DND-41 (cell line): ENCODE measurements around the gene SCT.

Experiments used
- ATAC-seq: fragments of 200-7000 bp; cut with Tn5 transposase; 3 replicates; pipeline ENCODE4 v1.9.1; 2021; ENCODE audit warnings: low read depth; ENCODE audit not compliant: insufficient read depth
- DNase-seq: peaks from one replicate; pipeline ENCODE4 v3.0.0-alpha.2; 2020
- H2AFZ ChIP-seq: 2 replicates; pipeline ENCODE4 v1.6.0; 2012; ENCODE audit warnings: low read depth, low read length
- H3K27ac ChIP-seq: 2 replicates; pipeline ENCODE4 v1.5.1; 2012; ENCODE audit warnings: low read length, inconsistent platforms
- H3K27me3 ChIP-seq: fragments of 200-600 bp; sonication (generic); 2 replicates; pipeline ENCODE4 v1.6.0; 2012; ENCODE audit warnings: low read length, mild to moderate bottlenecking, inconsistent platforms; ENCODE audit not compliant: insufficient read depth, poor library complexity
- H3K36me3 ChIP-seq: 2 replicates; pipeline ENCODE4 v1.5.1; 2012; ENCODE audit warnings: low read length, inconsistent platforms; ENCODE audit not compliant: insufficient read depth
- H3K4me1 ChIP-seq: 2 replicates; pipeline ENCODE4 v1.5.1; 2012; ENCODE audit warnings: mild to moderate bottlenecking, low read length; ENCODE audit not compliant: insufficient read depth
- H3K4me2 ChIP-seq: 2 replicates; pipeline ENCODE4 v1.6.0; 2012; ENCODE audit warnings: mild to moderate bottlenecking, moderate library complexity, low read length, inconsistent platforms; ENCODE audit not compliant: insufficient read depth
- H3K4me3 ChIP-seq, 2 experiments: fragments of 200-600 bp in 1 of 2; shearing (Covaris generic) in 1 of 2; 2 replicates each; pipeline ENCODE4 v1.5.1; 2012 to 2016; ENCODE audit warnings: inconsistent platforms in 2 of 2, low read length in 2 of 2, mild to moderate bottlenecking in 2 of 2, low read depth in 1 of 2, moderate library complexity in 1 of 2
- H3K79me2 ChIP-seq: 2 replicates; pipeline ENCODE4 v1.6.0; 2012; ENCODE audit warnings: low read length, inconsistent platforms; ENCODE audit not compliant: insufficient read depth
- H3K9ac ChIP-seq: 2 replicates; pipeline ENCODE4 v1.6.0; 2012; ENCODE audit warnings: low read depth, mild to moderate bottlenecking, inconsistent platforms, low read length, moderate library complexity
- H3K9me3 ChIP-seq: 2 replicates; pipeline ENCODE4 v1.5.1; 2012; ENCODE audit warnings: low read length, moderate library complexity, mild to moderate bottlenecking, inconsistent platforms; ENCODE audit not compliant: insufficient read depth, severe bottlenecking
- H4K20me1 ChIP-seq: 2 replicates; pipeline ENCODE4 v1.6.0; 2012; ENCODE audit warnings: low read length; ENCODE audit not compliant: insufficient read depth
- CTCF ChIP-seq: IDR thresholded peaks from 2 replicates; pipeline ENCODE4 v1.5.1; 2012; ENCODE audit warnings: borderline replicate concordance, low read length, moderate library complexity, mild to moderate bottlenecking; ENCODE audit not compliant: poor library complexity, severe bottlenecking; ENCODE audit errors: extremely low read depth
- EZH2 ChIP-seq: IDR thresholded peaks from 3 replicates; pipeline ENCODE4 v1.6.1; 2012; ENCODE audit warnings: borderline replicate concordance, low read depth, mild to moderate bottlenecking, moderate library complexity, low read length, inconsistent platforms; ENCODE audit not compliant: severe bottlenecking

The SCT gene

DNA sequence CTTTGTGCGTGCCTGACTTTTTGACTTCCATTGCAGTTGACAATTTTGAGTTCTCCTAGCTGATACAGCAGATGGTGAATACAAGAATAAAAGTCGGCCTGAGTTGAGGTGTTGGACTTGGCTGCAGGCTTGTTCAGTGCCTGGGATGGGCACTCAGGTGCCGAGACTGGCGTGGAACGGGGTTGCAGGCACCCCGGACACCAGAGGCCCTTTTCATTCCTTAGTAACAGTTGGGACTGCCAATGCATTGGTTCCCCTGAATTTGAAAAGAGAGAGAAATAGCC lies 49.4 kb downstream of the SCT start:
- no peak overlapping the region for H2AFZ ChIP-seq
- TF ChIP-seq CTCF = no peak
- no peak for TF ChIP-seq EZH2
- peaks cover 43% of the 10 kb centered on the region for H3K4me1 ChIP-seq
- peak overlapping the region; percentile 82 to 85 for H3K4me3 ChIP-seq
- peaks cover 49% of the 10 kb centered on the region for H3K36me3 ChIP-seq
- peak overlapping the region; percentile 95 for H3K4me2 ChIP-seq
- peaks cover 59% of the 10 kb centered on the region for H3K79me2 ChIP-seq
- no peak for ATAC-seq
- peak overlapping the region; percentile 61 for H3K27ac ChIP-seq
- DNase-seq = no peak
- peak overlapping the region; percentile 78 for H3K9ac ChIP-seq
- H3K9me3 ChIP-seq = no peaks in the 10 kb centered on the region
- no peaks in the 10 kb centered on the region for H3K27me3 ChIP-seq
- H4K20me1 ChIP-seq = peaks cover 53% of the 10 kb centered on the region

DNA sequence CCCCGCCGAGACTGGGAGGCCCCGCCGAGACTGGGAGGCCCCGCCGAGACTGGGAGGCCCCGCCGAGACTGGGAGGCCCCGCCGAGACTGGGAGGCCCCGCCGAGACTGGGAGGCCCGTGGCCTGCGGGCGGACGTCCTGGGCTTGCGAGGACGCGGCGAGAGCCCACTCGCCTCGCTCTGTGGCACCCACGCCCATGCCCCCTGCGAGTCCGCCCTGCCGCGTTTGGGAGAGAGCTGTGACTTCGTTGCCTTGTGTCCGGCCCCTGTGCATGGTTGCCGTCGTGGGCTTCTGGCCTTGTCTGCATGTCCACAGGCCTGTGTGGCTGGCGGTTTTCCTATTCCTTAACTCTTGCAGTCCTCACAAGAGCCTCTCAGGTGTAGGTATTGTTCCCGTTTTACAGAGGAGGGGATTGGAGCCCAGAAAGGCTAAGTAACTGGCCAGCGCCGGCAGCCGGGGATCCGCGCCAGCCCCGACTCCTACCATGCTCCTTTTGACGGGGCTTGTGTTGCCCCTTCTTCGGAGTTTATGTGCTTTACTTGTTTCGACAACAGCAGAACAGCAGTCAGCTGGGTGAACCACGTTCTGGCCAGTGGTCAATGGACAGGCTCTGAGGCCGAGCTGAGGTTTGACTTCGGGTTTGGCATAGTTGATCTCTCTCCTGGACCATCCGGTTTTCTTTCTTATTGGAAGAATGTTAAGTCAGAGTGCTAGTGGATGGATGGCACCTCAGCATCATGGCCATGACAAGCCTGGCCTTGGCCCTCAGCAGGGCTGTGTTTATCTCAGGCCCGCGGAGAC lies 50.0 kb downstream of the SCT start:
- H4K20me1 ChIP-seq = peaks cover 50% of the 10 kb centered on the region
- H3K9ac ChIP-seq = peak overlapping the region; percentile 78
- DNase-seq (no peak), ATAC-seq (no peak)
- TF ChIP-seq CTCF (no peak), EZH2 (no peak)
- no peaks in the 10 kb centered on the region for H3K27me3 ChIP-seq
- H3K36me3 ChIP-seq = peaks cover 45% of the 10 kb centered on the region
- no peak overlapping the region for H2AFZ ChIP-seq
- H3K27ac ChIP-seq = peak overlapping the region; percentile 61
- peaks cover 43% of the 10 kb centered on the region for H3K4me1 ChIP-seq
- H3K79me2 ChIP-seq = peaks cover 56% of the 10 kb centered on the region
- H3K4me3 ChIP-seq = peak overlapping the region; percentile 82 to 85
- no peaks in the 10 kb centered on the region for H3K9me3 ChIP-seq
- peak overlapping the region; percentile 95 for H3K4me2 ChIP-seq
